Measurements from ENCODE around the gene SNRNP40.

Gene SNRNP40

GRCh38 chr1:31261916-31262315 is 34.7 kb downstream of the SNRNP40 start:
- H3K9ac ChIP-seq (ENCODE audit: low read depth, low read length) = no peak overlapping the region
- H3K4me1 ChIP-seq (ENCODE audit: insufficient read depth, low read length) = no peaks in the 10 kb centered on the region
- peaks cover 38% of the 10 kb centered on the region for H3K36me3 ChIP-seq (ENCODE audit: insufficient read depth, low read length)
- no peaks in the 10 kb centered on the region for H3K9me3 ChIP-seq (ENCODE audit: control insufficient read depth, insufficient read depth, low read length)

DNA sequence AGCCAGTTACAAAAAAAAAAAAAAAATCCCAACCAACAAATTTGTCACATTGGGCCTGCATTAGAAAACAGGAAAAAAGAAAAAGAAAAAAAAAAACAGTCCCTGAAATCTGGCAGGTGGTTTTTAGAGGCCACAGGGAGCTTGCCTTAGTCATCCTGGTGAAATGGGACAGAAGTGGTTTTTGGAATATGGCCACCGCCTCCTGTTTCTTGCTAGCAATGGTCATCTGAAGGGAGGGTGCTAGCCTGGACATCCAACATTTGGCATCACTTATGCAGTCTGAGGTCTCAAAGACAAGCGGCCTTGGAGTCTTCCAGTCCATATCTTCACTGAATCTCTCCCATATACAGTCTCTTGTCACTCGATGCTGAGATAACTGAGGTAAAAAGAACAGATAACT is 36.8 kb downstream of the SNRNP40 start:
- no peak overlapping the region for H3K9ac ChIP-seq (ENCODE audit: low read depth, low read length)
- H3K9me3 ChIP-seq (ENCODE audit: control insufficient read depth, insufficient read depth, low read length) = no peaks in the 10 kb centered on the region
- H3K4me1 ChIP-seq (ENCODE audit: insufficient read depth, low read length) = no peaks in the 10 kb centered on the region
- H3K36me3 ChIP-seq (ENCODE audit: insufficient read depth, low read length) = peaks cover 31% of the 10 kb centered on the region

DNA sequence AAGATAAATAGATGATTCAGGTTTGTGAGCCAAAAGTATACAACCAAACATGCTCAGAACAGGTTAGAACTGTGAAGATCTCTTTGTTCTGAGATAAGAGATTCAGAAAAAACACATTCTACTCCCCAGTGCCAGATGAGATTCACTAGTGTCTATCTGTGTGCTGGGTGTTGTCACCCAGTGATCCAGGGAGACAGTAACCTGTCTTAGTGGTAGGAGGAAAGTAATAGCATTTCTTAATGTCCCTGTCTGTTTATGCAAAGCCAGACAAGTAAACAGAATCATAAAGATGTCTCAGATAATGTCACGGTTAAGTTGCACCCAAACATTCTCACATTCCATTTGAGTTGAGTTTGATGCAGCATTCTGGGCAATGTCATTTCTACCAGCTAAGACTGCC is 38.0 kb downstream of the SNRNP40 start:
- Histone ChIP-seq H3K9ac (ENCODE audit: low read depth, low read length) (no peak overlapping the region), H3K4me1 (ENCODE audit: insufficient read depth, low read length) (no peaks in the 10 kb centered on the region), H3K9me3 (ENCODE audit: control insufficient read depth, insufficient read depth, low read length) (no peaks in the 10 kb centered on the region), H3K36me3 (ENCODE audit: insufficient read depth, low read length) (peaks cover 31% of the 10 kb centered on the region)

DNA sequence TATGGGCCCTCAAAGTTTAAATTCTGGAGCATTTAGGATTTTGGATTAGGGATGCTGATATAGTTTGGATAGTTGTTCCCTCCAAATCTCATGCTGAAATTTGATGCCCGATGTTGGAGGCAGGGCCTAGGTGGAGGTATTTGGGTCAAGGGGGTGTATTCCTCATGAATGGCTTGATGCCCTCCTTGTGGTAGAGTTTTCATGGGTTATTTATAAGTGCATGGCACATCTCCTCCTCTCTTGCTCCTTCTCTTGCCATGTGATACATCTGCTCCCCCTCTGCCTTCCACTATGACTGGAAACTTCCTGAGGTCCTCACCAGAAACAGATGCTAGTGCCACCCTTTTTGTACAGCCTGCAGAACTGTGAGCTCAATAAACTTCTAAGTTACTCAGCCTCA is 39.4 kb downstream of the SNRNP40 start:
- Histone ChIP-seq H3K4me1 (ENCODE audit: insufficient read depth, low read length) (no peaks in the 10 kb centered on the region), H3K9ac (ENCODE audit: low read depth, low read length) (no peak overlapping the region), H3K36me3 (ENCODE audit: insufficient read depth, low read length) (peaks cover 25% of the 10 kb centered on the region), H3K9me3 (ENCODE audit: control insufficient read depth, insufficient read depth, low read length) (no peaks in the 10 kb centered on the region)

- Histone ChIP-seq H3K9me3 (ENCODE audit: control insufficient read depth, insufficient read depth, low read length) (no peaks in the 10 kb centered on the region), H3K36me3 (ENCODE audit: insufficient read depth, low read length) (no peaks in the 10 kb centered on the region), H3K9ac (ENCODE audit: low read depth, low read length) (no peak overlapping the region), H3K4me1 (ENCODE audit: insufficient read depth, low read length) (no peaks in the 10 kb centered on the region)
These were observed 46.7 kb downstream of the SNRNP40 start for GRCh38 chr1:31249854-31250253.

- Histone ChIP-seq H3K36me3 (ENCODE audit: insufficient read depth, low read length) (no peaks in the 10 kb centered on the region), H3K4me1 (ENCODE audit: insufficient read depth, low read length) (0 out of 2 replicates have a peak, but pooled peaks cover 2% of the 10 kb centered on the region), H3K9me3 (ENCODE audit: control insufficient read depth, insufficient read depth, low read length) (no peaks in the 10 kb centered on the region), H3K9ac (ENCODE audit: low read depth, low read length) (no peak overlapping the region)
These were observed 48.3 kb downstream of the SNRNP40 start for GRCh38 chr1:31248276-31248675.

DNA sequence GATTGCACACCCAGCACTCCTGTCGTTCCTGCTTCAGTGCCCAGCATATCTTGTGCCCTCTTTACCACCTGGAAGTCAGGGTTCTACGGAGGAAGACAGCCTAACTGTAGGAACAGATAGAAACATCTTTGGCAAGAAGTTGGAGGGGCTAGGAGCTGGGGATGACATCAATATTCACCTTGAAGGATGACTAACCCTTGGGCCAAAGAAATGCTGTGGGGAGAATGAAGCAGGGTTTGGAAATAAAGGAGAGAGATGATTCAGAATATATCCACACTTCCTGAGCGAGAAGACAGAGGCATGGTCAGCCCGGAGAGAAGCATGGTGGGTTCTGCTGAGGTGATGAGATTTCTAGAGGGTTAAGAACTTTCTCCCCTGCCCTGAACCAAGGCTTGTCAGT is 52.3 kb downstream of the SNRNP40 start:
- no peaks in the 10 kb centered on the region for H3K9me3 ChIP-seq (ENCODE audit: control insufficient read depth, insufficient read depth, low read length)
- 0 out of 2 replicates have a peak, but pooled peaks cover 2% of the 10 kb centered on the region for H3K4me1 ChIP-seq (ENCODE audit: insufficient read depth, low read length)
- H3K36me3 ChIP-seq (ENCODE audit: insufficient read depth, low read length) = no peaks in the 10 kb centered on the region
- no peak overlapping the region for H3K9ac ChIP-seq (ENCODE audit: low read depth, low read length)

DNA sequence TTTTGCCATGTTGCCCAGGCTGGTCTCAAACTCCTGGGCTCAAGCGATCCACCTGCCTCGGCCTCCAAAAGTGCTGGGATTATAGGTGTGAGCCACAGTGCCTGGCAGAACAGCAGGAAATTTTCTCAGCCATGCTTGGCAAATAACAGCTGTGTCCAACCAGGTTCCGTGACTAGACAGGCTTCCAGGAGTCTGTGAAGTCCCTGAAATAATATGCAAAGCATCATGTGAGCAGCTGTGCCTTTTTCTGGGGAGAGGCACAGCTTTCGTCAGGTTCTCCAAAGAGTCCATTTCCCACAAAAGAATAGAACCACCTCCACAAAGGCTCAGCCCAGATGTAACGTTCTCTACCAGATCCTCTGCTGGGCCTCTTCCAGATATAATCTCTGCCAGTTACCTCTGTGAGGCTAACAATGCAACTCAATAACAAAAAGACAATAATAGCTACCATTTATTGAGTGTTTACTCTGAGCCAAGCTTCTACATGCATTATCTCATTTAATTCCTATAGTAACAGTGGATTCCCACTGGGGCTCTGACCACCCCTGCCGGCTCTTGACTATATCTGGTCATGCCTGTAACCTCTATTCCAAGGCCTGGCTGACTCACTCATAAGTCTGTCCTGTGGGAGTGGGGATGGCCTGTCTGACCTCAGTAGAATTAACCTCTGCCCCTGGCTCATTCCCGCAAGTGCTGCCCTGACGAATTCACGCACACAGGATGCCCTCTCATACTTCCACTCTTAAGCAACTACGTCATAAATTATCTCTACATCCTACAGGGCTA is 52.9 kb downstream of the SNRNP40 start:
- H3K36me3 ChIP-seq (ENCODE audit: insufficient read depth, low read length) = no peaks in the 10 kb centered on the region
- H3K9me3 ChIP-seq (ENCODE audit: control insufficient read depth, insufficient read depth, low read length) = no peaks in the 10 kb centered on the region
- 0 out of 2 replicates have a peak, but pooled peaks cover 2% of the 10 kb centered on the region for H3K4me1 ChIP-seq (ENCODE audit: insufficient read depth, low read length)
- no peak overlapping the region for H3K9ac ChIP-seq (ENCODE audit: low read depth, low read length)

DNA sequence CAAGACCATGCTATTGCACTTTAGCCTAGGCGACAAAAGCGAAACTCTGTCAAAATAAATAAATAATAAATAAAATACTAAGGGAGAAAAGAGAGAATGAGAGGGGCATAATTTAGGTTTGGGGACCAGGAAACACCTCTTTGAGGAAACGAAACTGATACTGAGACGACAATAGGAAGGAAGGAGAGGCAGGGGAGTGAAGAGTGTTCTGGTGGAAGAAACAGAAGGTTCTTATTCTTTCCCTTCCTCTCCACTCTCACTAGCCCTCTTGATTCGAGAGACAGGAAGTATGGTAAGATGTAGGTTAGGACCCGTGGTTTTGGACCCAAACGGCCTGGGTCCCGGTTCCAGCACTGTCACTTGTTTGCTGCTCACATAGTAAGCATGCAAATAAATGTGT is 55.3 kb downstream of the SNRNP40 start:
- 0 out of 2 replicates have a peak, but pooled peaks cover 2% of the 10 kb centered on the region for H3K4me1 ChIP-seq (ENCODE audit: insufficient read depth, low read length)
- no peak overlapping the region for H3K9ac ChIP-seq (ENCODE audit: low read depth, low read length)
- H3K9me3 ChIP-seq (ENCODE audit: control insufficient read depth, insufficient read depth, low read length) = no peaks in the 10 kb centered on the region
- H3K36me3 ChIP-seq (ENCODE audit: insufficient read depth, low read length) = no peaks in the 10 kb centered on the region

DNA sequence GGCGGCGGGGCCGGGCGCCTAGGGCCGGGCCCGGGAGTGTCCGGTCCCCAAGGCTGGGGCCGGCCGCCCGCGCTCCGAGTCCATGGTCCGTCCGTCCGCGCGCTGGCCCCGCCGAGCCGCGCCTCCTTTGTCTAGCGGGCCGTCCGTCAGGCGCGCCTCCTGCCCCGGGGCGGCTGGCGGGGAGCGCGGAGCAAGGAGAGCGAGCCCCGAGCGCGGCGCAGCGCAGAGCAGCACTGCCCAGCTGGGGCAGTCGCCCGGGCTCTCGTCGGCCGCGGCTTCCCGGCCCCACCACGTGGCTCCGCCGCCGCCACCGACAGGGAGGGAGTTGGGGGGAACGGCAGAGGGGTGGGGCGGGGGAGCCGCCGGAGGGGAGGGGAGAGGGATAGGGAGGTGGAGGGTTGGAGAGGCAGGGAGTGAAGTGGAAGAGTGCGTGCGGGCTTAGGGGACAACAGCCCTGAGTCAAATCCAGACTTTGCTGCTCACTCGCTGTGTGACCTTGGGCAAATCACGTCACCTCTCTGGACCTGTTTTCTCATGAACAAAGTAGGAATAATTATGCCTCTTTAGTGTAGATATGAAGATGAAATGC is 56.8 kb downstream of the SNRNP40 start, which contains the start of gene NKAIN1:
Gene NKAIN1 (minus strand): TSS at position 235 of the 589 bp plus-strand sequence. CDS start 340 bp downstream, outside the sequence.
- no peaks in the 10 kb centered on the region for H3K36me3 ChIP-seq (ENCODE audit: insufficient read depth, low read length)
- peak within 1 kb of the TSS; percentile 58 for H3K9ac ChIP-seq (ENCODE audit: low read depth, low read length)
- 0 out of 2 replicates have a peak, but pooled peaks cover 2% of the 10 kb centered on the region for H3K4me1 ChIP-seq (ENCODE audit: insufficient read depth, low read length)
- H3K9me3 ChIP-seq (ENCODE audit: control insufficient read depth, insufficient read depth, low read length) = no peaks in the 10 kb centered on the region

GRCh38 chr1:31238986-31239613 is 57.5 kb downstream of the SNRNP40 start:
- peak overlapping the region; percentile 58 for H3K9ac ChIP-seq (ENCODE audit: low read depth, low read length)
- 0 out of 2 replicates have a peak, but pooled peaks cover 1% of the 10 kb centered on the region for H3K4me1 ChIP-seq (ENCODE audit: insufficient read depth, low read length)
- H3K36me3 ChIP-seq (ENCODE audit: insufficient read depth, low read length) = no peaks in the 10 kb centered on the region
- no peaks in the 10 kb centered on the region for H3K9me3 ChIP-seq (ENCODE audit: control insufficient read depth, insufficient read depth, low read length)

- H3K36me3 ChIP-seq (ENCODE audit: insufficient read depth, low read length) = no peaks in the 10 kb centered on the region
- H3K9ac ChIP-seq (ENCODE audit: low read depth, low read length) = peak overlapping the region; percentile 58
- H3K9me3 ChIP-seq (ENCODE audit: control insufficient read depth, insufficient read depth, low read length) = no peaks in the 10 kb centered on the region
- H3K4me1 ChIP-seq (ENCODE audit: insufficient read depth, low read length) = no peaks in the 10 kb centered on the region
These were observed 58.0 kb downstream of the SNRNP40 start for GRCh38 chr1:31238612-31238985.

DNA sequence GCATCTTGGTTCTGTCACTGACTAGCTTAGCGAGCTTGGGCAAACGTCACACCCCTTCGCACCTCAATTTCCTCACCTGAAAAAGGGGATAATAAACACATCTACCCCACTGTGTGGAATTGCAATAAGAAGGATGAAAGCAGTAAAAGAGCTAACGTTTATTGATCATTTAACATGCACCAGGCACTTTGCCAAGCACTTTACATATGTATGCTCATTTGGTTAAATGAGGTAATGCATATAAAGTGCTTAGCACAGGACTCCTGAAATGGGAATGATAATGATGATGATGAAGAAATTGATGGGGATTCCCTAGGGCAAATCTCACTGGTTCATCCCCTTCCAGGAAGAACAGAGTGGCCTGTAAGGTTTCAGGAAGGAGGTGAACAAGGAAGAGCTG is 61.7 kb downstream of the SNRNP40 start:
- H3K36me3 ChIP-seq (ENCODE audit: insufficient read depth, low read length) = no peaks in the 10 kb centered on the region
- H3K9me3 ChIP-seq (ENCODE audit: control insufficient read depth, insufficient read depth, low read length) = no peaks in the 10 kb centered on the region
- H3K4me1 ChIP-seq (ENCODE audit: insufficient read depth, low read length) = no peaks in the 10 kb centered on the region
- no peak overlapping the region for H3K9ac ChIP-seq (ENCODE audit: low read depth, low read length)

DNA sequence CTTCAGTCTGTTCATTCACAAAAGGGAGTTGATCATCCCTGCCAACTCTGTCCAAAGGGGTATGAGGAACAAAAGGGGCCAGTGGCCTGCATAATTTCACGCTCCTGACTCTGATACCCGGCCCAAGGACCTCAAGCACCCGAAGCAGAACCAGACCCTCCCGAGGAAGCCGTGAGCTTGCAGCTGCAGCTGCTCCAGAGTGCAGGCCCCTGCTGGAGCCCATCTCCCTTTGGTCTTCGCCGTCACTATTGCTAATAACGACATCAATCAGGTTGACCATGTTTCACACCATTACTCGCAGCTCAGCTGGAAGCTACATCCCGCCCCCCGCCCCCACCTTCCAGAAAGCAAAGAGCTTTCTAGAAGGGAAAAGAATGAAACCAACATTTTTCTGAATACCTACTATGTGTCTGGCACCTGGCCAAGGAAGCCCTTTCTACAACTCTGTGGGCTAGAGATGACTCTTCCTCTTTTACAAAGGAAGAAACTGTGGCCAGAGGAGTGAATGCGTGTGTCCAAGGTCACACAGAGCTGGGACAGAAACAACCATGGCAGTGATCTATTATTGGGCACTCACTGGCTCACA is 62.4 kb downstream of the SNRNP40 start:
- H3K9me3 ChIP-seq (ENCODE audit: control insufficient read depth, insufficient read depth, low read length) = no peaks in the 10 kb centered on the region
- no peaks in the 10 kb centered on the region for H3K4me1 ChIP-seq (ENCODE audit: insufficient read depth, low read length)
- no peaks in the 10 kb centered on the region for H3K36me3 ChIP-seq (ENCODE audit: insufficient read depth, low read length)
- no peak overlapping the region for H3K9ac ChIP-seq (ENCODE audit: low read depth, low read length)

Data from ES-I3 (cell line).